WTC11 (cell line): ENCODE data around the gene CD3E.

Experiments
- GABPB1 ChIP-seq: sonication (generic); formaldehyde crosslinking; IDR thresholded peaks from 2 replicates; pipeline ENCODE4 v1.8.1; 2023; ENCODE audit warnings: mild to moderate bottlenecking, missing genetic modification reagents
- SOX15 ChIP-seq: fragments of 250-450 bp; sonication (Bioruptor Pico); IDR thresholded peaks from 2 replicates; pipeline ENCODE4 v1.9.0; 2021; ENCODE audit warnings: mild to moderate bottlenecking
- SP1 ChIP-seq: sonication (generic); formaldehyde crosslinking; conservative IDR thresholded peaks from 2 replicates; pipeline ENCODE4 v1.8.1; 2022; ENCODE audit warnings: missing genetic modification reagents
- TEAD4 ChIP-seq: sonication (generic); formaldehyde crosslinking; IDR thresholded peaks from 2 replicates; pipeline ENCODE4 v1.8.0; 2022; ENCODE audit warnings: mild to moderate bottlenecking, missing genetic modification reagents
- TF ChIP-seq, protein P1 (sequence below): fragments of 200-600 bp; IDR thresholded peaks from 2 replicates; pipeline ENCODE4 v1.8.0; 2022; ENCODE audit warnings: antibody characterized with exemption
- TF ChIP-seq, protein P2 (sequence below): sonication (generic); formaldehyde crosslinking; conservative IDR thresholded peaks from 2 replicates; pipeline ENCODE4 v1.8.1; 2022; ENCODE audit warnings: mild to moderate bottlenecking, missing genetic modification reagents
- TF ChIP-seq, protein P3 (sequence below): sonication (generic); formaldehyde crosslinking; IDR thresholded peaks from 2 replicates; pipeline ENCODE4 v1.8.0; 2022; ENCODE audit warnings: mild to moderate bottlenecking, missing genetic modification reagents
- TF ChIP-seq, protein P4 (sequence below): sonication (generic); formaldehyde crosslinking; IDR thresholded peaks from 2 replicates; pipeline ENCODE4 v1.8.1; 2023; ENCODE audit warnings: mild to moderate bottlenecking, missing genetic modification reagents, moderate library complexity

DNA sequence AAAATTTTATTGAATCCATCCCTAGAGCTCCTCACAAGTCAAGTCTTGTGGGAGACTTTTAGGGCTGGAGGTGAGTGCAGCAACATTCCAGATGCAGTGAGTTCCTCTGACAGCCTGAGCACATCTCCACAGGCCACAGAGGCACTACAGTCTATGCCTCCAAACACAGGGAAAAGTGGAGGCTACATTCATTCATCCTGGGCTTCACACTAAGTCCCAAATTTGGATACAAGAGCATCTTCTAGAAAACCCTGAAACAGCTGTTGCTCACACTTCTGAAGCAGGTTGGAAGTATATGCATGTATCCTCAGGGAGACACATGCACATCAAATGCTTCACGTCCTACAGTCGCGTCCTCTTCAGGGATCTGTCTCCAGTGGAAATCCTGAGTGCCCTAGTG is 36.7 kb downstream of the CD3E start:
- TF ChIP-seq, protein P1, sequence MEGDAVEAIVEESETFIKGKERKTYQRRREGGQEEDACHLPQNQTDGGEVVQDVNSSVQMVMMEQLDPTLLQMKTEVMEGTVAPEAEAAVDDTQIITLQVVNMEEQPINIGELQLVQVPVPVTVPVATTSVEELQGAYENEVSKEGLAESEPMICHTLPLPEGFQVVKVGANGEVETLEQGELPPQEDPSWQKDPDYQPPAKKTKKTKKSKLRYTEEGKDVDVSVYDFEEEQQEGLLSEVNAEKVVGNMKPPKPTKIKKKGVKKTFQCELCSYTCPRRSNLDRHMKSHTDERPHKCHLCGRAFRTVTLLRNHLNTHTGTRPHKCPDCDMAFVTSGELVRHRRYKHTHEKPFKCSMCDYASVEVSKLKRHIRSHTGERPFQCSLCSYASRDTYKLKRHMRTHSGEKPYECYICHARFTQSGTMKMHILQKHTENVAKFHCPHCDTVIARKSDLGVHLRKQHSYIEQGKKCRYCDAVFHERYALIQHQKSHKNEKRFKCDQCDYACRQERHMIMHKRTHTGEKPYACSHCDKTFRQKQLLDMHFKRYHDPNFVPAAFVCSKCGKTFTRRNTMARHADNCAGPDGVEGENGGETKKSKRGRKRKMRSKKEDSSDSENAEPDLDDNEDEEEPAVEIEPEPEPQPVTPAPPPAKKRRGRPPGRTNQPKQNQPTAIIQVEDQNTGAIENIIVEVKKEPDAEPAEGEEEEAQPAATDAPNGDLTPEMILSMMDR = no peak
- TF ChIP-seq, protein P2, sequence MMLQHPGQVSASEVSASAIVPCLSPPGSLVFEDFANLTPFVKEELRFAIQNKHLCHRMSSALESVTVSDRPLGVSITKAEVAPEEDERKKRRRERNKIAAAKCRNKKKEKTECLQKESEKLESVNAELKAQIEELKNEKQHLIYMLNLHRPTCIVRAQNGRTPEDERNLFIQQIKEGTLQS = no peak
- no peak for TF ChIP-seq GABPB1
- TF ChIP-seq, protein P3, sequence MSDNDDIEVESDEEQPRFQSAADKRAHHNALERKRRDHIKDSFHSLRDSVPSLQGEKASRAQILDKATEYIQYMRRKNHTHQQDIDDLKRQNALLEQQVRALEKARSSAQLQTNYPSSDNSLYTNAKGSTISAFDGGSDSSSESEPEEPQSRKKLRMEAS (CRISPR knock-in tag) = no peak
- TF ChIP-seq, protein P4, sequence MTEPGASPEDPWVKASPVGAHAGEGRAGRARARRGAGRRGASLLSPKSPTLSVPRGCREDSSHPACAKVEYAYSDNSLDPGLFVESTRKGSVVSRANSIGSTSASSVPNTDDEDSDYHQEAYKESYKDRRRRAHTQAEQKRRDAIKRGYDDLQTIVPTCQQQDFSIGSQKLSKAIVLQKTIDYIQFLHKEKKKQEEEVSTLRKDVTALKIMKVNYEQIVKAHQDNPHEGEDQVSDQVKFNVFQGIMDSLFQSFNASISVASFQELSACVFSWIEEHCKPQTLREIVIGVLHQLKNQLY (CRISPR knock-in tag) = no peak
- TF ChIP-seq SOX15 (CRISPR knock-in tag) = no peak
- no peak for TF ChIP-seq TEAD4
- TF ChIP-seq SP1 = no peak
